Measurements from ENCODE around the gene NTHL1.

Gene NTHL1

GRCh38 chr16:2083876-2084780, 36.5 kb upstream of the NTHL1 start:
- DNase-seq = no peak

GRCh38 chr16:2083409-2083808, 35.8 kb upstream of the NTHL1 start:
- DNase-seq = no peak

GRCh38 chr16:2082983-2083364, 35.3 kb upstream of the NTHL1 start:
- DNase-seq = no peak

- no peak for DNase-seq
Measured at GRCh38 chr16:2082171-2082982, 34.7 kb upstream of the NTHL1 start.

GRCh38 chr16:2081201-2082084, 33.8 kb upstream of the NTHL1 start:
- no peak for DNase-seq

- DNase-seq = no peak
Measured at GRCh38 chr16:2079991-2080390, 32.4 kb upstream of the NTHL1 start.

- DNase-seq = no peak
Measured at GRCh38 chr16:2079311-2079800, 31.7 kb upstream of the NTHL1 start.

GRCh38 chr16:2078691-2079090, 31.1 kb upstream of the NTHL1 start:
- DNase-seq = no peak

- no peak for DNase-seq
Measured at GRCh38 chr16:2078096-2078495, 30.5 kb upstream of the NTHL1 start.

GRCh38 chr16:2077696-2078095, 30.1 kb upstream of the NTHL1 start:
- DNase-seq = no peak

GRCh38 chr16:2077016-2077415, 29.4 kb upstream of the NTHL1 start:
- DNase-seq = no peak

- DNase-seq = no peak
Measured at GRCh38 chr16:2076072-2076865, 28.6 kb upstream of the NTHL1 start.

GRCh38 chr16:2075631-2076030, 28.0 kb upstream of the NTHL1 start:
- no peak for DNase-seq

GRCh38 chr16:2074071-2074470, 26.4 kb upstream of the NTHL1 start:
- no peak for DNase-seq

- DNase-seq = no peak
Measured at GRCh38 chr16:2072926-2073325, 25.3 kb upstream of the NTHL1 start.

GRCh38 chr16:2071454-2072202, 24.0 kb upstream of the NTHL1 start:
- DNase-seq = no peak

GRCh38 chr16:2070576-2071453, 23.2 kb upstream of the NTHL1 start:
- no peak for DNase-seq

GRCh38 chr16:2066139-2066538, 18.5 kb upstream of the NTHL1 start:
- DNase-seq = no peak

GRCh38 chr16:2064368-2064945, 16.8 kb upstream of the NTHL1 start:
- no peak for DNase-seq

- no peak for DNase-seq
Measured at GRCh38 chr16:2063861-2064260, 16.2 kb upstream of the NTHL1 start.

Data from stimulated activated CD4-positive, alpha-beta T cell treated with anti-CD3 and anti-CD28 coated beads, Interleukin-4, amount 100 ng/mL, for 1 hour (primary cell).